ENCODE data around the gene ATP1B1. TPM values are rescaled to one million over a fixed set of nuclear protein-coding genes. Genes with fewer than 3 reads are reported as not detected.
"Not testable (repeated sequence)": the region's sequence is repeated elsewhere in the genome, so short reads cannot be mapped to it uniquely, and the experiment has no call there.

ATP1B1 gene
- total RNA-seq, 1 donor from 2014 or later: 76.4 TPM

GRCh38 chr1:169121146-169121923, 14.8 kb downstream of the ATP1B1 start:
- Mint-ChIP-seq H3K4me1 (peaks cover 49% of the 10 kb centered on the region), H3K36me3 (peaks cover 14% of the 10 kb centered on the region)
- TF ChIP-seq, protein P1, sequence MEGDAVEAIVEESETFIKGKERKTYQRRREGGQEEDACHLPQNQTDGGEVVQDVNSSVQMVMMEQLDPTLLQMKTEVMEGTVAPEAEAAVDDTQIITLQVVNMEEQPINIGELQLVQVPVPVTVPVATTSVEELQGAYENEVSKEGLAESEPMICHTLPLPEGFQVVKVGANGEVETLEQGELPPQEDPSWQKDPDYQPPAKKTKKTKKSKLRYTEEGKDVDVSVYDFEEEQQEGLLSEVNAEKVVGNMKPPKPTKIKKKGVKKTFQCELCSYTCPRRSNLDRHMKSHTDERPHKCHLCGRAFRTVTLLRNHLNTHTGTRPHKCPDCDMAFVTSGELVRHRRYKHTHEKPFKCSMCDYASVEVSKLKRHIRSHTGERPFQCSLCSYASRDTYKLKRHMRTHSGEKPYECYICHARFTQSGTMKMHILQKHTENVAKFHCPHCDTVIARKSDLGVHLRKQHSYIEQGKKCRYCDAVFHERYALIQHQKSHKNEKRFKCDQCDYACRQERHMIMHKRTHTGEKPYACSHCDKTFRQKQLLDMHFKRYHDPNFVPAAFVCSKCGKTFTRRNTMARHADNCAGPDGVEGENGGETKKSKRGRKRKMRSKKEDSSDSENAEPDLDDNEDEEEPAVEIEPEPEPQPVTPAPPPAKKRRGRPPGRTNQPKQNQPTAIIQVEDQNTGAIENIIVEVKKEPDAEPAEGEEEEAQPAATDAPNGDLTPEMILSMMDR (IDR thresholded peaks at IDR 0.05; ENCODE audit: unreplicated experiment): no peak

GRCh38 chr1:169122976-169123375, 16.5 kb downstream of the ATP1B1 start:
- Mint-ChIP-seq H3K9me3 (no peaks in the 10 kb centered on the region), H3K27ac (no peak overlapping the region), H3K36me3 (peaks cover 16% of the 10 kb centered on the region), H3K4me1 (peaks cover 34% of the 10 kb centered on the region), H3K27me3 (ENCODE audit: low read depth) (no peaks in the 10 kb centered on the region), H3K4me3 (no peak overlapping the region)
- TF ChIP-seq, protein P1 (IDR thresholded peaks at IDR 0.05; ENCODE audit: unreplicated experiment): no peak
- DNase-seq (ENCODE audit: low spot score in 2 of 2, unreplicated experiment in 2 of 2): no peak

More at GRCh38 chr1:169121146-169121923, 14.8 kb downstream of the ATP1B1 start:
- Mint-ChIP-seq H3K9me3 (no peaks in the 10 kb centered on the region), H3K4me3 (no peak overlapping the region), H3K27ac (peak overlapping the region; percentile 11), H3K27me3 (ENCODE audit: low read depth) (no peaks in the 10 kb centered on the region)
- no peak for DNase-seq (ENCODE audit: low spot score in 2 of 2, unreplicated experiment in 2 of 2)

GRCh38 chr1:169124459-169124858, 18.0 kb downstream of the ATP1B1 start:
- peak overlapping the region; percentile 72 for H3K27ac Mint-ChIP-seq
- no peaks in the 10 kb centered on the region for H3K9me3 Mint-ChIP-seq
- no peaks in the 10 kb centered on the region for H3K27me3 Mint-ChIP-seq (ENCODE audit: low read depth)
- TF ChIP-seq, protein P1 (IDR thresholded peaks at IDR 0.05; ENCODE audit: unreplicated experiment): no peak
- no peak overlapping the region for H3K4me3 Mint-ChIP-seq
- peaks cover 22% of the 10 kb centered on the region for H3K4me1 Mint-ChIP-seq
- peaks cover 26% of the 10 kb centered on the region for H3K36me3 Mint-ChIP-seq
- DNase-seq (ENCODE audit: low spot score in 2 of 2, unreplicated experiment in 2 of 2): no peak

GRCh38 chr1:169125597-169125996, 19.1 kb downstream of the ATP1B1 start:
- H3K4me3 Mint-ChIP-seq; DNase-seq (ENCODE audit: low spot score in 2 of 2, unreplicated experiment in 2 of 2); H3K9me3 Mint-ChIP-seq; H3K27me3 Mint-ChIP-seq (ENCODE audit: low read depth); H3K27ac Mint-ChIP-seq: not testable (repeated sequence)
- peaks cover 13% of the 10 kb centered on the region for H3K4me1 Mint-ChIP-seq
- peaks cover 29% of the 10 kb centered on the region for H3K36me3 Mint-ChIP-seq

DNA sequence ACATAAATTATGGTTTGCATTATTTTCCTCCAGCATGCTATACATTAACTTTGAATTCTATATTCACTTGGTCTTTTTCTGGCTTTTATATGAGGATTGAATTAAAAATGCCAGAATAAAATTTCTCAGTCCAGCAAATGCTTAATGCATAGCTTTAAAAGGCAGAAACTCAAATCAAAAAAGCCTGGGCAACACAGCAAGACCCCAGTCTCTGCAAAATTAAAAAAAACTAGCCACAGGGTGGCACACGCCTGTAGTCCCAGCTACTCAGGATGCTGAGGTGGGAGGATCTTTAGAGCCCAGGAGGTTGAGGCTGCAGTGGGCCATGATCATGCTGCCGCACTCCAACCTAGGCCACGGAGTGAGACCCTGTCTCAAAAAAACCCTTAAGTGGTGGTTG, 19.8 kb downstream of the ATP1B1 start:
- Mint-ChIP-seq H3K36me3 (peaks cover 36% of the 10 kb centered on the region), H3K4me1 (peaks cover 13% of the 10 kb centered on the region), H3K4me3 (no peak overlapping the region), H3K9me3 (no peaks in the 10 kb centered on the region), H3K27me3 (ENCODE audit: low read depth) (no peaks in the 10 kb centered on the region), H3K27ac (no peak overlapping the region)
- TF ChIP-seq, protein P1 (IDR thresholded peaks at IDR 0.05; ENCODE audit: unreplicated experiment): no peak
- no peak for DNase-seq (ENCODE audit: low spot score in 2 of 2, unreplicated experiment in 2 of 2)

DNA sequence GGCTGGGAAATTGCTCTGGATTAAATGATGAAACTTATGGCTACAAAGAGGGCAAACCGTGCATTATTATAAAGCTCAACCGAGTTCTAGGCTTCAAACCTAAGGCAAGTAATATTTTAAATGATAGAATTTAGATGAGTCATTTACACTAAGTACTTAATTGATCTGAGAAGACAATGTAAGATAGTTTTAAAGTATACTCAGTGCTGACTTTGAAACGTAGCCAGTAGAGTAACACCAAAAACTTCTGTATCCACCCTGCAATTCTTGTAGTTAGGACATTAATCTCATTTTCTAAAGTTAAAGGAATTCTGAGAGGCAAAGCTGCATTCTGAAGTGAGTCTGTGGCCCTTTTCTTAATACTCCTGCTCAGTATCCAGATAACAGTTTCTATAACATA, 20.8 kb downstream of the ATP1B1 start:
- Mint-ChIP-seq H3K4me1 (peaks cover 13% of the 10 kb centered on the region), H3K9me3 (no peaks in the 10 kb centered on the region), H3K36me3 (peaks cover 33% of the 10 kb centered on the region), H3K27ac (peak overlapping the region; percentile 54), H3K27me3 (ENCODE audit: low read depth) (no peaks in the 10 kb centered on the region), H3K4me3 (no peak overlapping the region)
- TF ChIP-seq, protein P1 (IDR thresholded peaks at IDR 0.05; ENCODE audit: unreplicated experiment): no peak
- DNase-seq (ENCODE audit: low spot score in 2 of 2, unreplicated experiment in 2 of 2): no peak
